Fibroblast of the conjunctiva (primary cell): ENCODE data around the gene WWOX.

Experiments used
- DNase-seq: peaks from one replicate; pipeline ENCODE4 v3.0.0-alpha.2; 2010; ENCODE audit warnings: low read depth

Gene WWOX

DNA sequence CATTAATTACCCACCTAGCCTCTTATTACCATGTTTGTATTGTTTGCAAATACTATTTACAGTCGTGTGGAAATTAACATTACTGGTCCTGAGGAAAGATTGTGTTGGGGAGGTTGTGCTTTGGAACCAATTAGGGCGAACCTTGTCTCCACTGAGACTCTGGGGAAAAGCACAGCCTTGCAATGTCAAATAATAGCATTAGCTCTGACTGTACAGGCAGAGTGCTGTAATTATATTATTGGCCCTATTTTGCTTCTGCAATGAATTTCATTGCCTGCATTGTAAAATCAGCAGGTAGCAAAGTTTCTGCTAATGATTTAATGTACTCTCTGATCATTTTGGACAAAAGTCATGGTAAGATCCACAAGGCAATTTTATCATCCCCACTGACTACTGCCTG lies 97.0 kb downstream of the WWOX start:
- DNase-seq: no peak

DNA sequence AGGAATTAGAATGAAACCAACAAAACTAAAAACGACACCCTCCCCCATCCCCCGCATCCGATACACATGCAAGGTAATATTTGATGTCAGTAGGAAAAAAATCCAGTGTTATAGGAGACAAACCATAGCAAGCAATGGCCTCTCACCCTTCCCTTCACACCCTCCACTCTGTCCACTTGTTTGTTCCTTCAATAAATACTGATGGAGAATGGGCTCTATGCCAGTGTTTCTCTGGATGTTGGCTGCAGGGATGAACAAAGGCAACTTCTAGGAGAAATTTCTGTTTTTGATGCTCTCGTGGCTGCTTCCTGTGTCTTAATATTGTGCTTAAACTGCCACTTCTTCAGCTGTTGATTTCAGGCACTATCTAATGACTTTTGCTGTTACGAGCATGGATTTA lies 98.8 kb downstream of the WWOX start:
- no peak for DNase-seq

DNA sequence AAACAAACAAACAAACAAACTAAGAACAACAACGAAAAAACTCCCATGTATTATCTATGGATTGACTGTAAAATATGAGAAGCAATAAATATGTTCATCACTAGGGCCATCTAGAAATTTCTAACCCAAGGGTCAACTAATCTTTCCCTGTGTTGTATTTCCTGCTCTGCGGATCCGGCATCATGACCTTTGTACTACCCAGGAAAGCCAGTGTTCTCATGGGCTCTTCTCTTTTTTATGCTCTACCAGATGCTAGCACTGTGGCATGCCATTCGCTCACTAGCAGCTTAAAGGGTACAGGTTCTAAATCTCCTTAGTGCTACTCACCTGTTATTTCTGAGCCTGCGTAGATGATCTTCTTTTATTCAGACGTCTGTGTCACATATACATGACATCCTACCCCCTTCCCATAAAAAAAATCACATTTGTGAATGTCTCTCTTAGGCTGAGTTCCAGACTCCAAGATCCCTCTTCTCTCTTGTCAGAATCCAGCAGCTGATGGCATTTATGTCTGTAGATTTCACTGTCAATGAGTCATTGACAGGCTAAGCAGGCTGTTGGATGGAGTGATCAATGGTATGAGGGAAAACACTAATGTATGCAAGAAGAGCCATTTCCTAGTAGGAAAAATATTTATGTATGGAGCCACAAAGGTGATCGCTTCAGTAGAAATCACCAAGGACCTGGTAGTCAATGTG lies 100.0 kb downstream of the WWOX start:
- DNase-seq: no peak

DNA sequence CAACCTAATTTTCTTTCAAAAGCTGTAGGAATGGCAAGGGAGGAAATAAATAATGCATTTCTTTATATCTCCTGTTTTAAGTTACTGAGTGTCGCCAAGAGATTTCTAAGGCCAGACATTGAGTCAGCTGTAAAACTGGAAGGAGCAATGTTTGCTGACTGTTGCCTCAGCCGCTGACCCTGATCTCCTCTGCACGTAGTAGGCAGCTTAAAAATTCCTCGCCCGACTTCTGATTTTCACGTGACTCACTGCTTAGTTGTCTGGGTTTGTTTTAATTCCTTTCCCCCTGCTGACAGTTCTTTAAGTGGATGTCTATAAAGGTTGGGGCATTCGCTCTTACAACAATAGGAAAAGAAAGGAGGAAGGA lies 100.6 kb downstream of the WWOX start:
- DNase-seq: no peak

DNA sequence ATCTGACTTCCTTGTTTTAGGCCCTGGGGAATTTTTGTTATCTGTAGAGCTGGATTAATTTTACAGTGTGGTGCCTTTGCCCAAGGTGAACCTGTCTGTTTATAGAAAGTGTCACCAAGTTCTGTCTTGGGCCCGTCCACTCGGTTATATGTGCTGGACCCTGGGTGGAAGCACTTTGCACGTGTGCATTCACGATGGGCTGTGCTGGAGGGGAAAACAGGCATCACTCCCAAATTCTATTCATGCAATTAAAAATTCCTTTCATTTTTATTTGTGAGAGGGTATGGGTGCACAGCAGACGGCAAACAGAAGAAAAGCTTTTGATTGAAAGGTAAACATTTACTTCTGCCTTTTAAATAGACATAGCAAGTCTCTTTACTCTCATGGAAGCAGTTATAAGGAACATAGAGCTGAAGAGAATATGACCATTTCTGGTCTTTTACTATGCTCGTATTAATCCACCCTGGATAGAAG lies 101.2 kb downstream of the WWOX start:
- no peak for DNase-seq

DNA sequence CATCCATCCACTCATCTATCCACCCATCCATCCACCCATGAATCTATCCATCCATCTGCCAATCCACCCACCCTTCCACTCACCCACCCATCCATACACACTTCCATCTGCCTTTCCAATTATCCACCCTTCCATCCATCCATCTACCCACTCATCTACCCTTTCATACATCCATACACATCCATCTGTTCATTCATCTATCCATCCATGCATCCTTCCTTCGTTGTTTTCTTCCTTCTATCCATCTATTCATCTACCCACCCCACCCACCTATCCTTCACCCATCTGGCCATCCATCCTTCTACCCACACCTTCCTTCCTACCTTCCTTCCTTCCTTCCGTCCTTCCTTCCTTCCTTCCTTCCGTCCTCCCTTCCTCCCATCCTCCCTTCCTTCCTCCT lies 106.1 kb downstream of the WWOX start:
- no peak for DNase-seq

DNA sequence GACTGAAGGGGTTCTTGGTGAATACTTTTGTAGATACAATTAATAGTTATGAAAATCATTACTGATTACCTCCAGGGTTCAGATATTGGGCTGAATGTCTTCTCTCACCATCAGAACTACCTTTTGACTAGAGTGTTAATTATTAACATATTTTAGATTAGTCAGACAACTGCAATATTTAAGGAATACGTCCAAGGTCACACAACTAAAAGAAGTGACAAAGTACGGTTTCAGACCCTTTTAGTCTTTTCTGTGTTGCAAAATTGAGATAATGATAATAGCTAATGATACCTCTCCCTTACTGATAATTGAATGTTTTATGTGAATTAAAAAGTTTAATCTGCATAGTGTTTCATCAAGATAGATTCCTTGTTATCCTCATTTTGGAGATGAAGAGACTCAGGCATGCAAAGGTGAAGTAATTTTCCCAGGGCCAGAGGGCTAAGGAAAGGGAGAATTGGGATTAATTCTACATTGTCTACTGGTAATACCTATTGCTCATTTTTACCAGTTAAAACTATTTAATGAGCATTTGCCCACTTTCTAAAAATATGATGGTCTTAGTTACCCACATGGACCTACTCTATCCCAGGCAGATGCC lies 107.3 kb downstream of the WWOX start:
- no peak for DNase-seq

DNA sequence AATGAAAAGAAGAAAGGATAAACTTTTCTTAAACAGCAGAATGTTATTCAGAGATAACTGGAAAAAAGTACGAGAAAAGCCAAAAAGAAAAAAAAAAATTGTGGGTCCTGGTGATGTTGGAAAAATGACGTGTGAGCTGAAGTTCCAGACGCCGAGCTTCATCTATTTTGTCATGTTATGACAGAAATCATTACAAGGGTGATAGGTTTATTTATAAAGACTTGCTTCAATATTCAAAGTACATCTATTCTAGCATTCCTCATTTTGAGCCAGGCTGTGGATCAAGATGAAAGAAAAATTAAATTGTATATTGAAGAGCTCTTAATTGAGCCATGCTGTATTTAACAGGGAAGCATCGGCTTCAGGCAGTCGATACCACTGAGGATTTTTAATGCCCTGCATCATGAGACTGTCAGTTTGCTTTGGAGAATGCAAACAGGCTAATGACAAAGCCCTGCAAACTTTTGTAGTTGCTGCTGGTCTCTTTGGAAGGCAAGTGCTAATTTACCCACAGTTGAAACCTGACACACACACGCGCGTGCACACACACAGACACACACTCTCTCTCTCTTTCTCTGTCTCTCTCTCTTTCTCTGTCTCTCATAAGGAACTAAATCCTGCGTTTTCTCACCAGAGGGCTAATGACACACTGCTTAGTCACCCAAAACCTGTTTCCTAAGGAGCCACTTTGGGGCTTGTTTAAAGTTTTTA lies 110.7 kb downstream of the WWOX start:
- DNase-seq: no peak

DNA sequence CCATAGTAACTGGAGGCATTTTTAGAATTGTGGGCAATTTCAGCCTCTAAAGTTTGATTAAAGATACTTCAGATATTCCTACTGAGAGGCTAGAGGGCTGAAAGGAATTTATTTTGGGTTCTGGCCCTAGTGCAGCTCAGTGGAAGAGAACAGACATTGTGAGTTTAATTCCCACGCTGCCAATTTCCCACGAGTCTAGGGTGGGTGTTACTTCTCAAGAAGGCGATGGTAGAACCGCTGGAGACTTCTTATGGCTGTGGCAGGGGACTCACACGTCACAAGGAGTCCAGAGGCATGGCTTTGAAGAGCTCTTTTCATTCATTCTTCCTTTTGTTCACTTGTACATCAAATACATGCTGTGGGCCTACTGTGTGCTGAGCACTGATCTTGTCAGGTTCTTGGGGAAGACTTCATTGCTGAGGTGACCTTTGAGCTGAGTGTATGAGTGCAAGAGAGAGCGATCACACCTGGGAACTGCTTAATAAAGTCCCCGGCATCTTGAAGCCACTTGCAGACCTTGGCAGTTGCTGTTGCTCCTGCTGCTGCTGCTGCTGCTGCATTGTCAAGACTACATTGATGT lies 111.7 kb downstream of the WWOX start:
- DNase-seq: no peak

DNA sequence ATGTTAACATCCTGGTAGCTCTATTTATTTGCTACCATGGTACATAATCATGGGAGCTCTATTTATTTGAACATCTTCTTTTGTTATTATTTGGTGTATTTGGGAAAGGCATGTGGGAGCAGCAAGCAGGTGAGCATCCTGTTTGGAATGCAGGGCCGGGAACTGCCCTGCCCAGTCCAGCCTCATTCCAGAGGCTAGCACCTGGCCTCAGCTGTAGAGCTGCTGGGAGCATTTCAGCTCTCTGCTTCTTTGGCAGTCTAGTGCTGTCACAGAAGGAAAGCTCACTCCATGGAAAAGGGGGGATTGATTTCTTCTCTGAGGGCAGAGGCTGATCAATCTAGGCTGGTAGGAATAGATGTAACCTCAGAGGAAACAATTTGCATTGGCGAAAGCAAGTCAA lies 112.5 kb downstream of the WWOX start:
- DNase-seq: no peak

DNA sequence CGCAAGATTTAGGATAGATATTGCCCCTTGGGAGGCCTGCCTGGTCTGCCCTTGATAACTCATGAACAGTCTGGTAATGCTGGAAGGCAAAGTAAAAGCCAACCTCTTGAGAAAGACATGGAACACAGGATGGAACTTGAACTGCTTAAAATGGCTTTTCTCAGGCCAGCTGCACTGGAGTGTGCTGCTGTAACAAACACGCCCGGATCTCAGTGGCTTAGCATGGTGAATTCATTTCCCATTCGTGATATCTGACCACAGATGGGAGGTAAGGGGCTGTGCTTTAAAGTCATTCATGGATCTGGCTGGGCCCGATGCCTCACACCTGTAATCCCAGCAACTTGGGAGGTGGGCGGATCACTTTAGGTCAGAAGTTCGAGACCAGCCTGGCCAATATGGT lies 113.2 kb downstream of the WWOX start:
- DNase-seq: no peak

DNA sequence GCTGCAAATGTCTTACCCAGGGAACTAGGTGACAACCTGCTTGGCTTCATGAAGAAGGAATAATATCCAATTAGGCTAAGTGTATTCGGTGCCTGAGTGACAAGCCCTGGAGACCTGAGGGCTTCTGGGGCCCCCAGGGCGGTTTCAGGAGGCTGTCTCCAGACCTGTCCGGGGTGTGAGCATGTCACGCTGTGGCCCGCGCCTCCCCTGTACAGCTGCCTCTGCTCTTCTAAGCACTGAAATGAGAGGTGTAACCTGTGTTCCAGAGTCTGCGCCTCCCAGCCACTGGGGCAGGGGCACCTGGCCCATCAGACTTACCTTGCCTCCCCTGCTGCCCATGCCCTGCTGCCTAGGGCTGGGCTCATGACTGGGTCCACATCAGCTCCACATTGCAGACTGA lies 114.3 kb downstream of the WWOX start:
- DNase-seq: no peak

DNA sequence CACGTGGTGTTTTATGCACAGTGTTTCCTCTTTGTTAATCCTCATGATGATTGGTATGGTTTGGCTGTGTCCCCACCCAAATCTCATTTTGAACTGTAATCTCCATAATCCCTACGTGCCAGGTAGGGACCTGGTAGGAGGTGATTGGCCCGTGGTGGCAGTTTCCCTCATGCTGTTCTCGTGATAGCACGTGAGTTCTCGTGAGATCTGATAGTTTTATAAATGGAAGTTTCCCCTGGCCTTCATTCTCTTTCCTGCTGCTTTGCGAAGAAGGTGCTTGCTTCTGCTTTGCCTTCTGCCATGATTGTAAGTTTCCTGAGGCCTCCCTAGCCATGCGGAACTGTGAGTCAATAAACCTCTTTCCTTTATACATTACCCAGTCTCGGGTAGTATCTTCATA lies 115.8 kb downstream of the WWOX start:
- no peak for DNase-seq

DNA sequence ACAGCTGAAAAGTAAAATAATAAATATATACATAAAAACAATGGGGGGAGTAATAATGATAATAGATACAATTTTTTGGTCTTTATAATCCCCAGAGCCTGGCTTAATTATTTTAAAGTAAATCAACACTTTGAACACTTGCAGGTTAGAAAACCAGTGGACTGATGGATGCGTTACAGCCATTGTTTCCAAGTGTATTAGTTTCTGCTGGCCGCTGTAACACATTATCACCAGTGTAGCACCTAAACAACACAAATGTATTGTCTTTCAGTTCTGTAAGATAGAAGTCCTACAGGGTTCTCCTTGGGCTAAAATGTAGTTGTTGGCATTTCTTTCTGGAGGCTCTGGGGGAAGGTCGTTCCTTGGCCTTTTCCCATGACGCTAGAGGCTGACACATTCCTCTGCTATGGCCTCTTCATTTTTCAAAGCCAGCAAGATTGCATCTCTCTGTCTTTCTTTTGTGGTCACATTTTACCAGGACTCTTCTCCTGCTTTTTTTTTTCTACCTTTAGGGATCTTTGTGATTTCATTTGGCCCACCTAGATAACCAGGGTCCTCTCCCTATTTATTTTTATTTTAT lies 116.8 kb downstream of the WWOX start:
- no peak for DNase-seq

DNA sequence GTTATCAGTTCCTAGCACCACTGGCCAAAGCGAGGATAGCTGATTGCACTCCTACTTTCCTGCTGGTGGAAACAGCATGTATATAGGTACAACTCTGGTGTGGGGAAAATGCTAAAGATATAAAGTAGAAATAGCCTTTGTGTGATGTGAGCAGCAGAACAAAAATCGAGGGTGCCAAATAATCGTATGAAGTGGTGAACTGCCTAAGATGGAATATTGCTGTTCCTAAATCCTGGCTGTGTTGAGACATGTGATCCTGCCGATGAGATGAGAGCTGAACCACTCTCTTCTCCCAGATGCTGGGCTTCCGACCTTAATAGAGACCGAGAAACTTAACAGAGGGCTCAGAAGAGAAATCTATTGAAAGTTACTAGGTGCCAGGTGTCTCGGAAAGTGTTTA lies 117.8 kb downstream of the WWOX start:
- DNase-seq: no peak

DNA sequence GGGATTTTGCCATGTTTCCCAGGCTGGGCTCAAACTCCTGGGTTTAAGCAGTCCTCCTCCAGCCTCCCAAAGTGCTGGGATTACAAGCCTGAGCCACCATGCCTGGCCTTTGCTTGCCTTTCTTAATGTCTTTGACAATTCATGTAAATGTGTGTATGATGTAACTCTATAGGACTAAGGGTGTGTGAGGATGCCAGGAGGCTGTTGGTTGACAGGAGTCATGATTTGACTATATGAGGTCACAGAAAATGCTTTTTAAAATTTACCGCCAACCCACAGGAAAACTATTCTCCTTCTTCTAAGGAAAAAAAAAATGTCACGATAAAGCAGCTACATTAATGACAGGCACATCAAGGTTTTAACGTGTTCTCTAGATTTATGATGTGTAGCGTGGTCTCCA lies 118.8 kb downstream of the WWOX start:
- DNase-seq: no peak

DNA sequence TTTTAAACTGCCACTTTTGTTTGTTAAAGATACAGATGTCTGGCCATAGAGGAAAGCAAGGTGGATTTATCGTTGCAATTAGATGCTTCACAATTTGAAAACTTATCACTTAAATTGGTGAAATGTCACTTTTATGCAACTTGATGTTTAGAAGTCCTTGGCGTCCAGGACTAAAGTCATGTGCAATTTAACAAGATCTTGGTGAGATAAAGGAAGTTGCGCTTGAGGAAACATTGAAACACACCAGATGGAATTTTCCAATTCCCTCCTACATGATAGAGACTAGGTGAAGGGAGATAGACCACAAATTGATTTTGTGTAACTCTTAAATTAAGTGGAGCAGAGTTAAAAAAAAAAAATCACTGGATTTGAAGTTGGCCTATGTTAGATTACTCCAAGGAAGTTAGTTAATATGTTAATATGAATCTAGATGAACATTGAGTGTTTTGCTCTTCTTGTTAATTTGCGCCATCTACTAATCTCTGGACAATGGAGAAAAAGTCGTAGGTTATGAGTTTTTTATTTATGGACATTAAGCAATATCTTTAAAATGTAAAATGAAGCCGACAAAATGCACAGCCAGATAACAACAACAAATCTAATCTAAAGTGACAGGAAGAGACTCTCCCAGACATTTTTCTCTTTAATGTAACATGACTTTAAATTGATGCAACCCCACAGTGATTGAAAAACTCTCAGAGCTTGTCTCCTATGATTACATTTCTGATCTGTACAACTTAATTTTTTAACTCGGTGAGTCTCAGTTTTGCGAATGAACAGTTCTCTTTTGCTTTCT lies 119.6 kb downstream of the WWOX start:
- DNase-seq: no peak

DNA sequence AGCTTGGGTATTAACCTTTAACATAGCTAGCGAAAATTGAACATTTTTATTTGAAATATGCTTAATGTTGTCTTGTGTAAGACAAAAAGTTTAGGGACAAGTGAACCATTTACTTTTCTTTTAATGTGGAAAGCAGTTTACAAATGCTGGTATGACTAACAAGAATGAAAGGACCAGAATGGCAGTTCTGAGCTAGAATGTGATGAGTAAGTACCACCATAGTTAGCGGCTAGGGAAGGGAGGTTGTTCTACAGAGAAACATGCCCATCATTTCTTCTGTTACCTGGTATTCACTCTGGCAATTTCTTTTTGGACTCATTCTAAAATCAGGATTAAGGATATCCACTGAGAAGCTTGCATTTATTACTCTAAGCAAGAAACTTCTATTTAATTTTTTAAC lies 121.1 kb downstream of the WWOX start:
- no peak for DNase-seq

DNA sequence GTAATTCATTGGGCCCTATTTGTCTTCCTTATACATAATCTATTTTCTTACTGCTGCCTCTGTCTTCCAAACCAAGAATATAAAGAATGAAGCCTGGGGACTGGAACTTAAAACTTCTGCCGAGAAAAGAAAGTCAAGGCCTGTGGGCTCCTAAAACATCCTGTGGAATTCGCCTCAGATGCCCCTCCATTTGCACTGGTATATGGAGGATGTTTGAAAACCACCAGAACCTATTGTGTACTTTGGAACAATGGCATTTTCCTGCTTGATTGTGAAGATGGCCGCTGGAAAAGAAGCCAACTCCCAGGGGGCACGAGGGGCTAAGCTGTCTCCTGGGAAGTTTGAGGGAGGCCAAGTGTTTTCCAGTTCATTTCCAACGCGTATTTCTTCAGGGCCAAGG lies 122.4 kb downstream of the WWOX start:
- DNase-seq: no peak

DNA sequence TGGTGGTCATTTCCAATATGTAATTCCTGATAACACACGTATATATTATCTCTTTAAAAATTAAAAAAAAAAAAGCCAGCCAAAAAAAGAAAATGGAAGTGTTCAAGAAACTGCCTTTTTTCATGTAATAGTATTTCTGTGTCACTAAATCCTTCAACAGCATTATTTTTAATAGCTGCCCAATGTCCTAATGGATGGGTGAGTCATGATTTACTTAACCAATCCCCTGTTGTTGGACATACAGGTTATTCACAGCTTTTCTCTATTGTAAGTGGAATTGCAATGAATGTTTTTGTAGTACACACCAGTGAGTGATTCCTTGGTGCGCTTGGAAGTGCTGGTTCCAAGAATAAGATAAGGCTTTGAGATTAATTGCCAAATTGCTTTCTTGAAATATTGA lies 124.9 kb downstream of the WWOX start:
- DNase-seq: no peak

DNA sequence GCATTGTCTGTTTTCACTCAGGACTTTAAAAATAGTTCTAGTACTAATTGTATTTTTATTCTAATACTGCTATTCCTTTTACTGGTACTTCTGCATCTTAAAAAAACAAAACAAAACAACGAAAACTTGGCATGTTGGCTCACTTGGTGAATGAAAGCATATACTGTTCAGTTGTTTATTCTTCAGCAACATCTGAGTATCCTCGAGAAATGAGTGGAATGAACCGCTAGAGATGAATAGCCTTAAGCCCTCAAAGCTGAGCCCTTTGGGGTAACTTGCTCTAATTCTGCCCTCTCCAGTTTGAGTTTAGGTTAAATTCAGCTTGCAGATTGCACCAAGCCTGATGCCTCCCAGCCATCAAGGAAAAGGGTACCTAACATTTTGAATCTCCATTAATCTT lies 126.5 kb downstream of the WWOX start:
- DNase-seq: no peak

DNA sequence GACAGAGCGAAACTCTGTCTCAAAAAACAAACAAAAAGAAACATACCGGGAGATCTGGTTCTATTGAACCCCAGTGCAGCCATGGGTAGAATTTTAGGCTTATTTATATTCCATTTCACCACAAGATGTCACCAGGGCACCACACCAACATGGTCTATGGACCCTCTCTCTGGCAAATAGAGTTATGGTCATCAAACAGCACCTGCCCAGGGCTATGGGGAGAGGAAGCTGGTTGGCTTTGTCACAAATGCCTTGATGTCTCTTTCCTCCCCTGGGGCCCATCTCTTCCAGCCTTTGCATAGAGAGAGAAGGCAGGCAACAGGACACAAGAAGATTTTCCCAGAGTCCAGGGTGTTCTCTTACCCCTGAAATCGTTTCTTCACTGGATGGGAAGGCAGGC lies 128.4 kb downstream of the WWOX start:
- DNase-seq: no peak
